ENCODE data around the gene CNGA1.

GRCh38 chr4:47926667-47927258 lies 89.7 kb downstream of the CNGA1 start:
- peak in 9 of 11 experiments; percentile 17 to 68 (median 50) for TF ChIP-seq CTCF (IDR thresholded peaks at IDR 0.05 in 8 of 11, conservative IDR thresholded peaks at IDR 0.05 in 3 of 11)
- TF ChIP-seq POLR2AphosphoS5 (IDR thresholded peaks at IDR 0.05) = no peak
- TF ChIP-seq POLR2A (IDR thresholded peaks at IDR 0.05) = no peak

All from spleen (tissue), 7 donors.